GM23338 (cell line): ENCODE measurements around the gene EID1. TPM values are rescaled to one million over a fixed set of nuclear protein-coding genes. Genes with fewer than 3 reads are reported as not detected.

ENCODE experiments used
- ATAC-seq: fragments of 200-7000 bp; cut with Tn5 transposase; 3 replicates; pipeline ENCODE4 v1.9.1; 2020
- DNase-seq: peaks from one replicate; pipeline ENCODE4 v3.0.0-alpha.2; 2015; ENCODE audit warnings: low spot score
- H2AFZ ChIP-seq: fragments of 200-600 bp; sonication (generic); 2 replicates; pipeline ENCODE4 v1.8.0; 2016; ENCODE audit warnings: antibody characterized with exemption, mild to moderate bottlenecking, moderate library complexity
- H3F3A ChIP-seq: fragments of 200-600 bp; sonication (generic); replicated peaks from 2 replicates; pipeline ENCODE4 v1.8.0; 2017; ENCODE audit warnings: antibody characterized with exemption, mixed run types, low read depth
- H3K27ac ChIP-seq: fragments of 200-600 bp; sonication (generic); 2 replicates; pipeline ENCODE4 v1.6.1; 2016; ENCODE audit warnings: low read depth
- H3K27me3 ChIP-seq: fragments of 200-600 bp; sonication (generic); 2 replicates; pipeline ENCODE4 v1.8.0; 2016; ENCODE audit warnings: mild to moderate bottlenecking, mixed run types, moderate library complexity; ENCODE audit not compliant: insufficient read depth
- H3K36me3 ChIP-seq: fragments of 200-600 bp; sonication (generic); 2 replicates; pipeline ENCODE4 v1.8.0; 2016; ENCODE audit warnings: mild to moderate bottlenecking; ENCODE audit not compliant: insufficient read depth
- H3K4me1 ChIP-seq: fragments of 200-600 bp; sonication (generic); 2 replicates; pipeline ENCODE4 v1.8.0; 2016; ENCODE audit warnings: mild to moderate bottlenecking, moderate library complexity; ENCODE audit not compliant: insufficient read depth
- H3K4me2 ChIP-seq: fragments of 200-600 bp; sonication (generic); 2 replicates; pipeline ENCODE4 v1.7.1; 2017; ENCODE audit warnings: mixed run types
- H3K4me3 ChIP-seq: fragments of 200-600 bp; sonication (generic); 2 replicates; pipeline ENCODE4 v1.6.1; 2016; ENCODE audit warnings: mixed run types
- H3K79me2 ChIP-seq: fragments of 200-600 bp; sonication (generic); replicated peaks from 2 replicates; pipeline ENCODE4 v1.8.0; 2017; ENCODE audit warnings: mild to moderate bottlenecking; ENCODE audit not compliant: insufficient read depth
- H3K9me2 ChIP-seq: fragments of 200-600 bp; sonication (generic); 2 replicates; pipeline ENCODE4 v1.8.0; 2017; ENCODE audit not compliant: insufficient read depth
- H4K20me1 ChIP-seq: fragments of 200-600 bp; sonication (generic); replicated peaks from 2 replicates; pipeline ENCODE4 v1.8.0; 2017; ENCODE audit warnings: mild to moderate bottlenecking; ENCODE audit not compliant: insufficient read depth
- H3K27ac Mint-ChIP-seq: 2 replicates; pipeline ENCODE4 v1.8.0; 2020; ENCODE audit warnings: inconsistent platforms, mild to moderate bottlenecking, moderate library complexity, mixed read lengths
- H3K27me3 Mint-ChIP-seq: 3 replicates; pipeline ENCODE4 v1.8.0; 2022; ENCODE audit warnings: low read depth, mild to moderate bottlenecking, moderate library complexity, mixed read lengths, inconsistent platforms; ENCODE audit not compliant: insufficient read depth, poor library complexity
- H3K36me3 Mint-ChIP-seq: 3 replicates; pipeline ENCODE4 v1.8.0; 2021; ENCODE audit warnings: low read depth, mild to moderate bottlenecking, inconsistent platforms, moderate library complexity, mixed read lengths
- H3K4me1 Mint-ChIP-seq: 3 replicates; pipeline ENCODE4 v1.8.0; 2020; ENCODE audit warnings: mild to moderate bottlenecking, inconsistent platforms, mixed read lengths
- H3K4me3 Mint-ChIP-seq: 3 replicates; pipeline ENCODE4 v1.8.0; 2021; ENCODE audit warnings: moderate library complexity, mild to moderate bottlenecking, inconsistent platforms, mixed read lengths
- H3K9me3 Mint-ChIP-seq: 3 replicates; pipeline ENCODE4 v1.8.0; 2020; ENCODE audit warnings: moderate library complexity, mild to moderate bottlenecking, inconsistent platforms, mixed read lengths
- CREB1 ChIP-seq: fragments of 250-450 bp; sonication (Bioruptor Pico); IDR thresholded peaks from 2 replicates; pipeline ENCODE4 v1.5.0; 2020; ENCODE audit warnings: low read depth, mild to moderate bottlenecking, moderate library complexity
- CTCF ChIP-seq, 2 experiments: fragments of 200-600 bp in 1 of 2; sonication (generic) in 1 of 2; conservative IDR thresholded peaks; 2 replicates each; pipeline versions ENCODE4 v1.5.1 to v1.6.1; 2016 to 2017; ENCODE audit warnings: antibody characterized with exemption in 2 of 2, low read depth in 2 of 2, mild to moderate bottlenecking in 2 of 2, moderate library complexity in 1 of 2
- ETS1 ChIP-seq: IDR thresholded peaks from 2 replicates; pipeline ENCODE4 v1.6.1; 2016; ENCODE audit warnings: antibody characterized with exemption
- EZH2 ChIP-seq: fragments of 200-600 bp; sonication (generic); IDR thresholded peaks from one replicate; pipeline ENCODE4 v1.8.0; 2017; ENCODE audit warnings: antibody characterized with exemption, mild to moderate bottlenecking, low read depth; ENCODE audit not compliant: unreplicated experiment
- EZH2phosphoT487 ChIP-seq: fragments of 200-600 bp; sonication (generic); IDR thresholded peaks from one replicate; pipeline ENCODE4 v1.8.1; 2018; ENCODE audit warnings: antibody characterized with exemption; ENCODE audit not compliant: unreplicated experiment
- JUNB ChIP-seq: IDR thresholded peaks from one replicate; pipeline ENCODE4 v1.6.1; 2016; ENCODE audit warnings: antibody characterized with exemption; ENCODE audit not compliant: unreplicated experiment
- NANOG ChIP-seq: IDR thresholded peaks from 2 replicates; pipeline ENCODE4 v1.6.1; 2016; ENCODE audit warnings: antibody characterized with exemption, borderline replicate concordance
- POLR2AphosphoS5 ChIP-seq: IDR thresholded peaks from 2 replicates; pipeline ENCODE4 v1.6.1; 2016; ENCODE audit warnings: antibody characterized with exemption, low read depth
- REST ChIP-seq: IDR thresholded peaks from one replicate; pipeline ENCODE4 v1.6.1; 2018; ENCODE audit warnings: antibody characterized with exemption; ENCODE audit not compliant: unreplicated experiment
- STAT1 ChIP-seq: IDR thresholded peaks from one replicate; pipeline ENCODE4 v1.6.1; 2016; ENCODE audit warnings: antibody characterized with exemption; ENCODE audit not compliant: unreplicated experiment
- ZNF114 ChIP-seq: fragments of 250-450 bp; sonication (Bioruptor Pico); IDR thresholded peaks from 2 replicates; pipeline ENCODE4 v1.5.0; 2020; ENCODE audit warnings: mild to moderate bottlenecking, moderate library complexity
- ZNF331 ChIP-seq: fragments of 250-450 bp; sonication (Bioruptor Pico); IDR thresholded peaks from 2 replicates; pipeline ENCODE4 v1.5.0; 2020; ENCODE audit warnings: low read depth, mild to moderate bottlenecking, moderate library complexity
- long read RNA-seq: library from polyadenylated mRNA; unstranded; transcript quantifications from one replicate; pipeline ENCODE4 v2.0.0, GENCODE V29; 2020; ENCODE audit not compliant: unreplicated experiment
- polyA plus RNA-seq: library from polyadenylated mRNA; unstranded; fragments of >200 nt; fragmentation: Nextera tagmentation; extraction: Ambion mirVana; gene quantifications from 2 replicates; pipeline ENCODE4 v1.2.1, GENCODE V29; 2016
- total RNA-seq: library from RNA; depleted of rRNA; stranded (reverse); fragments of >200 nt; shearing (Covaris generic); gene quantifications from 2 replicates; pipeline ENCODE4 v1.2.3, GENCODE V29; 2014; rRNA removed

The EID1 gene
- total RNA-seq (113 and 119 TPM in 2 replicates), polyA plus RNA-seq (257 and 324 TPM in 2 replicates)
- long read RNA-seq, transcript EID1-201 (1 exons, 2,298 nt), result major isoform, 161 of 162 reads
- long read RNA-seq, partial matches to known transcripts, result 0 of 162 reads
- long read RNA-seq, other reads (novel, unspliced or antisense), result 1 of 162 reads

GRCh38 chr15:48877630-48878595 lies at the start of gene EID1:
TSS of gene EID1 (plus strand) at chr15:48878134. CDS start at chr15:48878177, 43 bp downstream.
- Histone ChIP-seq H3K27me3 (no peaks in the 10 kb centered on the region), H3K36me3 (no peaks in the 10 kb centered on the region), H3F3A (no peaks in the 10 kb centered on the region), H3K9me2 (no peaks in the 10 kb centered on the region), H2AFZ (peak within 1 kb of the TSS; percentile 40; the same call in 1 of the 2 replicates), H3K79me2 (peaks cover 21% of the 10 kb centered on the region), H3K4me2 (peak within 1 kb of the TSS; percentile 83), H4K20me1 (no peaks in the 10 kb centered on the region), H3K4me3 (peak within 1 kb of the TSS; percentile 70), H3K27ac (peak within 1 kb of the TSS; percentile 62), H3K4me1 (peaks cover 20% of the 10 kb centered on the region)
- TF ChIP-seq JUNB, result no peak
- no peak for TF ChIP-seq EZH2
- peak; percentile 96 for TF ChIP-seq POLR2AphosphoS5
- TF ChIP-seq CREB1 (CRISPR knock-in tag), result peak; percentile 73
- no peak for TF ChIP-seq ETS1
- TF ChIP-seq ZNF114, result no peak
- TF ChIP-seq ZNF331 (CRISPR knock-in tag), result no peak
- Mint-ChIP-seq H3K27ac (peak within 1 kb of the TSS; percentile 99), H3K9me3 (0 out of 3 replicates have a peak, but pooled peaks cover 2% of the 10 kb centered on the region), H3K4me3 (peak within 1 kb of the TSS; percentile 99), H3K36me3 (peaks cover 5% of the 10 kb centered on the region; the same call in 2 of the 3 replicates), H3K4me1 (peaks cover 11% of the 10 kb centered on the region), H3K27me3 (peaks cover 8% of the 10 kb centered on the region)
- DNase-seq (peak; percentile 96), ATAC-seq (peak; percentile 97)

- no peaks in the 10 kb centered on the region for H3K36me3 ChIP-seq
- Mint-ChIP-seq H3K9me3 (no peaks in the 10 kb centered on the region), H3K27me3 (no peaks in the 10 kb centered on the region), H3K4me1 (peaks cover 2% of the 10 kb centered on the region), H3K4me3 (no peak overlapping the region), H3K27ac (no peak overlapping the region), H3K36me3 (no peaks in the 10 kb centered on the region)
- no peak overlapping the region for H3K27ac ChIP-seq
- no peaks in the 10 kb centered on the region for H3K27me3 ChIP-seq
- H3K79me2 ChIP-seq, result no peaks in the 10 kb centered on the region
- no peak overlapping the region for H3K4me3 ChIP-seq
- no peaks in the 10 kb centered on the region for H4K20me1 ChIP-seq
- DNase-seq (no peak), ATAC-seq (no peak)
- H3K4me1 ChIP-seq, result peaks cover 3% of the 10 kb centered on the region; the same call in 1 of the 2 replicates
- H2AFZ ChIP-seq, result no peak overlapping the region
- H3K9me2 ChIP-seq, result no peaks in the 10 kb centered on the region
- no peak overlapping the region for H3K4me2 ChIP-seq
- H3F3A ChIP-seq, result no peaks in the 10 kb centered on the region
- TF ChIP-seq CREB1 (CRISPR knock-in tag) (no peak), CTCF (conservative IDR thresholded peaks at IDR 0.05; ENCODE audit: low read depth in 2 of 2) (no peak), ZNF331 (CRISPR knock-in tag) (no peak), REST (no peak), NANOG (no peak), EZH2 (no peak), JUNB (no peak), STAT1 (no peak), ETS1 (no peak), EZH2phosphoT487 (no peak)
These were observed 49.5 kb upstream of the EID1 start for GRCh38 chr15:48828471-48828870.
